ENCODE measurements around the gene RRP15.

Gene RRP15

DNA sequence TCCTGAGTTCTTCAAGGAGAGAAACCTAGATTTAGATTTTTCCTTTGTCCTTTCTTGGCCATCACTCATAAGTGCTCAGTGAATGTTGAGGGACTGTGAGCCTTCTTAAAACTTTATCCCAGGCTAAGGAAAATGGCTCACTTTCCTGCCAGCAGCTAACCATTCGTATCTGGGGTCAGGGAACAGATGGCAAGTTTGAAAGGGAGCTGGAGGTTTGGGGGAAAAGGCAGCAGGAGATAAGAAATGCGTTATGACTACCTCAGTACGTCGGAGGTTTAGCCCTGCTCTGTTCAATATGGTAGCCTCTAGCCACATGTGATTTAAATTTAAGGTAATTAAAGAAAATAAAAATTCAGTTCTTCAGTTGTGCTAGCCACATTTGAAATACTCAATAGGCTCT lies 13.3 kb downstream of the RRP15 start:
- Histone ChIP-seq H3K9me3 (ENCODE audit: low read length) (no peaks in the 10 kb centered on the region), H3K27ac (ENCODE audit: low read depth, low read length, poor library complexity, severe bottlenecking) (no peak overlapping the region), H2AFZ (ENCODE audit: low read length) (no peak overlapping the region), H3K79me2 (ENCODE audit: insufficient read depth, low read length) (peaks cover 41% of the 10 kb centered on the region), H3K9me2 (ENCODE audit: low read depth, low read length) (no peaks in the 10 kb centered on the region), H3K27me3 (ENCODE audit: insufficient read depth, low read length) (no peaks in the 10 kb centered on the region), H3K9ac (ENCODE audit: low read length) (no peak overlapping the region), H3K4me3 (ENCODE audit: low read depth, low read length, poor library complexity, severe bottlenecking) (no peak overlapping the region), H3K36me3 (ENCODE audit: insufficient read depth, low read length) (peaks cover 25% of the 10 kb centered on the region; the same call in 1 of the 2 replicates), H3F3A (ENCODE audit: insufficient read depth, low read length) (no peaks in the 10 kb centered on the region), H4K20me1 (ENCODE audit: insufficient read depth, low read length) (no peaks in the 10 kb centered on the region), H3K4me1 (ENCODE audit: insufficient read depth, low read length, severe bottlenecking) (peaks cover 10% of the 10 kb centered on the region), H3K4me2 (ENCODE audit: low read length) (no peak overlapping the region)
- TF ChIP-seq EZH2 (IDR thresholded peaks at IDR 0.05; ENCODE audit: borderline replicate concordance, low read length): no peak
- no peak for TF ChIP-seq CTCF (IDR thresholded peaks at IDR 0.05; ENCODE audit: low read length)

DNA sequence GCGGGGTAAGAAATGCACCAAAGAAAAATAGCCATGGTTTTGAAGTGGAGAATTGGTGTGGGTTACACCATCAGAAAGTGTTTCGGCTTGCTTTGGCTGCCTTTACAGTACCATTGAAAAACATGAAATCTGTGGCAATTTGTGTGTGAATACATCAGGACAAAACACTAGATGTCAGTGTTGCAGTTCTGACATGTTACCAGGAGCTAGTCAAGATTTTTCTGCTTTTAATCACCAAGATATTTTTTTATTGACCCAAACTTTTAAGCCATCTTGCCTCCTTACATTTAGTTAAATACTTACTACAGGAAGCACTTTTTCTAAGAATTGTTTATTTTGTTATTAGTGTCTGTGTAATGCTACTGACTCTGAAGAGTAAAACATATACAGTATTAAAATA lies 14.3 kb downstream of the RRP15 start:
- Histone ChIP-seq H2AFZ (ENCODE audit: low read length) (no peak overlapping the region), H3K4me3 (ENCODE audit: low read depth, low read length, poor library complexity, severe bottlenecking) (no peak overlapping the region), H3K9me2 (ENCODE audit: low read depth, low read length) (no peaks in the 10 kb centered on the region), H3K27me3 (ENCODE audit: insufficient read depth, low read length) (no peaks in the 10 kb centered on the region), H3K36me3 (ENCODE audit: insufficient read depth, low read length) (peaks cover 29% of the 10 kb centered on the region), H4K20me1 (ENCODE audit: insufficient read depth, low read length) (no peaks in the 10 kb centered on the region), H3K79me2 (ENCODE audit: insufficient read depth, low read length) (peaks cover 32% of the 10 kb centered on the region), H3F3A (ENCODE audit: insufficient read depth, low read length) (no peaks in the 10 kb centered on the region), H3K4me1 (ENCODE audit: insufficient read depth, low read length, severe bottlenecking) (peaks cover 10% of the 10 kb centered on the region), H3K4me2 (ENCODE audit: low read length) (no peak overlapping the region), H3K27ac (ENCODE audit: low read depth, low read length, poor library complexity, severe bottlenecking) (no peak overlapping the region), H3K9ac (ENCODE audit: low read length) (no peak overlapping the region), H3K9me3 (ENCODE audit: low read length) (no peaks in the 10 kb centered on the region)
- TF ChIP-seq EZH2 (IDR thresholded peaks at IDR 0.05; ENCODE audit: borderline replicate concordance, low read length) (no peak), CTCF (IDR thresholded peaks at IDR 0.05; ENCODE audit: low read length) (peak; percentile 59)

DNA sequence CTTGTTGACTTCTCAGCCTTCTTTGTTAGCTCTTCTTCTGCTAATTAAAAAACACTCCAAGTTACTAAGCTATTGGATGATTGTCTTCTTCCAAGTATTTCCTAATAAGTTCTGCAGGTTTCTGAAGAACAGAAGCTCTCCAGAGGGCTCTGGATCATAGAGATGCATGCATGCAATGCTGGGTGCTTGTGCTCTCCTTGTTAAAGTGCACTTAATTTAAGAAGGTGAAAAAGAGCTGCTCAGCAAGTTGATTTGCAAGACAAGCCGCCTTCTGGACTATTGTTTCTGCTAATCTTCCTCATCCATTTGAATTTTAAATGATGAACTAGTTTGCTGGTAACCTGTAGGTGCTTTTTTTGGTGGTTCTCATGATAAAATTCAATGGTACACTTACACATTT lies 16.1 kb downstream of the RRP15 start:
- no peak for TF ChIP-seq CTCF (IDR thresholded peaks at IDR 0.05; ENCODE audit: low read length)
- no peak for TF ChIP-seq EZH2 (IDR thresholded peaks at IDR 0.05; ENCODE audit: borderline replicate concordance, low read length)
- no peaks in the 10 kb centered on the region for H3K9me3 ChIP-seq (ENCODE audit: low read length)
- no peaks in the 10 kb centered on the region for H3F3A ChIP-seq (ENCODE audit: insufficient read depth, low read length)
- H3K9ac ChIP-seq (ENCODE audit: low read length): no peak overlapping the region
- H2AFZ ChIP-seq (ENCODE audit: low read length): no peak overlapping the region
- H3K4me3 ChIP-seq (ENCODE audit: low read depth, low read length, poor library complexity, severe bottlenecking): no peak overlapping the region
- peaks cover 38% of the 10 kb centered on the region for H3K36me3 ChIP-seq (ENCODE audit: insufficient read depth, low read length)
- H3K4me2 ChIP-seq (ENCODE audit: low read length): no peak overlapping the region
- peaks cover 10% of the 10 kb centered on the region for H3K4me1 ChIP-seq (ENCODE audit: insufficient read depth, low read length, severe bottlenecking)
- H4K20me1 ChIP-seq (ENCODE audit: insufficient read depth, low read length): no peaks in the 10 kb centered on the region
- peaks cover 26% of the 10 kb centered on the region for H3K79me2 ChIP-seq (ENCODE audit: insufficient read depth, low read length)
- no peak overlapping the region for H3K27ac ChIP-seq (ENCODE audit: low read depth, low read length, poor library complexity, severe bottlenecking)
- no peaks in the 10 kb centered on the region for H3K9me2 ChIP-seq (ENCODE audit: low read depth, low read length)
- H3K27me3 ChIP-seq (ENCODE audit: insufficient read depth, low read length): no peaks in the 10 kb centered on the region
